ENCODE data around the gene RSAD2. TPM values are rescaled to one million over a fixed set of nuclear protein-coding genes. Genes with fewer than 3 reads are reported as not detected.

RSAD2 gene
- total and polyA plus RNA-seq, 9 of the 15 experiments (the other 6 are each of a cell fraction or from before 2014, with no cell fraction given) = 0.15 to 1.4 (median 0.28) TPM

- TF ChIP-seq CHD7 (IDR thresholded peaks at IDR 0.05; ENCODE audit: low read depth, low read length) (no peak), CHCHD3 (CRISPR knock-in tag; IDR thresholded peaks at IDR 0.05) (no peak), NFATC3 (IDR thresholded peaks at IDR 0.05) (no peak), SMAD4 (CRISPR knock-in tag; conservative IDR thresholded peaks at IDR 0.05) (no peak), ESRRA (IDR thresholded peaks at IDR 0.05; ENCODE audit: borderline replicate concordance, low read depth) (no peak), FOXP4 (CRISPR knock-in tag; IDR thresholded peaks at IDR 0.05; ENCODE audit: borderline replicate concordance) (no peak), ZC3H4 (CRISPR knock-in tag; IDR thresholded peaks at IDR 0.05; ENCODE audit: borderline replicate concordance) (no peak), HEY1 (CRISPR knock-in tag; IDR thresholded peaks at IDR 0.05; ENCODE audit: borderline replicate concordance) (no peak), DDX20 (tag; IDR thresholded peaks at IDR 0.05; ENCODE audit: low read depth) (no peak), SPI1 (IDR thresholded peaks at IDR 0.05; ENCODE audit: borderline replicate concordance, low read depth, low read length) (no peak), HIVEP1 (CRISPR knock-in tag; IDR thresholded peaks at IDR 0.05) (no peak), ETV6 (IDR thresholded peaks at IDR 0.05; ENCODE audit: borderline replicate concordance in 1 of 2, low read depth in 2 of 2, low read length in 1 of 2) (0 out of 4 replicates have a peak, but pooled peaks of 1 of the 2 experiments have one; percentile 44), ETV6 (CRISPR knock-in tag; IDR thresholded peaks at IDR 0.05; ENCODE audit: borderline replicate concordance) (no peak)
Measured at GRCh38 chr2:6883448-6884122, 6.0 kb downstream of the RSAD2 start (continued).
